ENCODE data around the gene MARK2.

GRCh38 chr11:63837027-63837688, 1.8 kb upstream of the MARK2 start:
- TF ChIP-seq CTCF (IDR thresholded peaks at IDR 0.05) (peak; percentile 87 to 96 (median 90)), POLR2A (IDR thresholded peaks at IDR 0.05) (no peak), EP300 (IDR thresholded peaks at IDR 0.05) (no peak)

Data from sigmoid colon (tissue), 4 donors.